Loucy (cell line): ENCODE measurements around the gene ARHGAP32.

Experiments
- H2AFZ ChIP-seq: fragments of 200-600 bp; sonication (generic); 2 replicates; pipeline ENCODE4 v1.6.0; 2016; ENCODE audit warnings: antibody characterized with exemption, mild to moderate bottlenecking, low read length, moderate library complexity
- H3F3A ChIP-seq: fragments of 200-600 bp; 2 replicates; pipeline ENCODE4 v1.6.0; 2016; ENCODE audit warnings: antibody characterized with exemption, low read depth, mild to moderate bottlenecking
- H3K27me3 ChIP-seq: fragments of 200-600 bp; sonication (generic); 2 replicates; pipeline ENCODE4 v1.6.1; 2014; ENCODE audit warnings: low read length, mild to moderate bottlenecking; ENCODE audit not compliant: insufficient read depth, poor library complexity, severe bottlenecking
- H3K36me3 ChIP-seq: fragments of 200-600 bp; sonication (generic); 2 replicates; pipeline ENCODE4 v1.6.1; 2016; ENCODE audit warnings: low read length; ENCODE audit not compliant: insufficient read depth
- H3K4me1 ChIP-seq: fragments of 200-600 bp; sonication (generic); 2 replicates; pipeline ENCODE4 v1.5.1; 2014; ENCODE audit warnings: low read length, mild to moderate bottlenecking; ENCODE audit not compliant: insufficient read depth, poor library complexity, severe bottlenecking
- H3K4me2 ChIP-seq: fragments of 200-600 bp; sonication (generic); 2 replicates; pipeline ENCODE4 v1.6.0; 2014; ENCODE audit warnings: antibody characterized with exemption, low read length, low read depth, mild to moderate bottlenecking; ENCODE audit not compliant: poor library complexity, severe bottlenecking
- H3K4me3 ChIP-seq: fragments of 200-600 bp; sonication (generic); 2 replicates; pipeline ENCODE4 v1.5.1; 2014; ENCODE audit warnings: low read length, mild to moderate bottlenecking, mixed read lengths; ENCODE audit not compliant: poor library complexity, severe bottlenecking
- H3K79me2 ChIP-seq: fragments of 200-600 bp; sonication (generic); 2 replicates; pipeline ENCODE4 v1.6.1; 2014; ENCODE audit warnings: low read length; ENCODE audit not compliant: insufficient read depth
- H3K9ac ChIP-seq: fragments of 200-600 bp; sonication (generic); 2 replicates; pipeline ENCODE4 v1.6.0; 2014; ENCODE audit warnings: mild to moderate bottlenecking, low read depth, low read length, moderate library complexity; ENCODE audit not compliant: poor library complexity, severe bottlenecking
- H3K9me2 ChIP-seq: fragments of 200-600 bp; sonication (generic); replicated peaks from 2 replicates; pipeline ENCODE4 v1.6.1; 2016; ENCODE audit warnings: low read depth, low read length, mixed read lengths
- H3K9me3 ChIP-seq: fragments of 200-600 bp; sonication (generic); 2 replicates; pipeline ENCODE4 v1.6.1; 2014; ENCODE audit warnings: mild to moderate bottlenecking, antibody characterized with exemption, low read length, low read depth; ENCODE audit not compliant: insufficient read depth
- H4K20me1 ChIP-seq: fragments of 200-600 bp; sonication (generic); 2 replicates; pipeline ENCODE4 v1.6.0; 2014; ENCODE audit warnings: antibody characterized with exemption, low read length, mild to moderate bottlenecking; ENCODE audit not compliant: insufficient read depth, poor library complexity, severe bottlenecking
- EZH2phosphoT487 ChIP-seq: fragments of 200-600 bp; IDR thresholded peaks from 2 replicates; pipeline ENCODE4 v1.6.1; 2018; ENCODE audit warnings: antibody characterized with exemption, mild to moderate bottlenecking, moderate library complexity, borderline replicate concordance
- TF ChIP-seq, protein P1 (sequence below): fragments of 200-600 bp; sonication (generic); conservative IDR thresholded peaks from 2 replicates; pipeline ENCODE4 v1.5.1; 2014; ENCODE audit warnings: mild to moderate bottlenecking, antibody characterized with exemption, low read length

ARHGAP32 gene

DNA sequence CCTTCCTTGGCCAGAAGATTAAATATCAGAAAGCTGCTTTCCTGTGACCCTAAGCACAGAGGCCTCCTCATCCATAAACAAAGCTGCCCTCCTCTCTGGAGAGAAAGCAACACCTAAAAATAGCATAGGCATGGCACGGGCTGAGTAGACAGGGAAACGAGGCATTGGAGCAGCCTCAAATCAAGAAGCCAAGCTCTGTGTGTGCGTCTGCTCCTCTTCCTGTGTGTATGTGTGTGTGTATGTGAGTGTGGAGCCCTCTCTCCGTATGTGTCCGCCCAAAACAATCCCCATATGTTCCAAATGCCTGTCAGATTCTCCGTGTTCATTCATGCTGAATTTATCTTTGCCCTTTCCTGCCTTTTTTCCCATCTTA, 277.0 kb downstream of the ARHGAP32 start:
- TF ChIP-seq EZH2phosphoT487 = no peak
- TF ChIP-seq, protein P1, sequence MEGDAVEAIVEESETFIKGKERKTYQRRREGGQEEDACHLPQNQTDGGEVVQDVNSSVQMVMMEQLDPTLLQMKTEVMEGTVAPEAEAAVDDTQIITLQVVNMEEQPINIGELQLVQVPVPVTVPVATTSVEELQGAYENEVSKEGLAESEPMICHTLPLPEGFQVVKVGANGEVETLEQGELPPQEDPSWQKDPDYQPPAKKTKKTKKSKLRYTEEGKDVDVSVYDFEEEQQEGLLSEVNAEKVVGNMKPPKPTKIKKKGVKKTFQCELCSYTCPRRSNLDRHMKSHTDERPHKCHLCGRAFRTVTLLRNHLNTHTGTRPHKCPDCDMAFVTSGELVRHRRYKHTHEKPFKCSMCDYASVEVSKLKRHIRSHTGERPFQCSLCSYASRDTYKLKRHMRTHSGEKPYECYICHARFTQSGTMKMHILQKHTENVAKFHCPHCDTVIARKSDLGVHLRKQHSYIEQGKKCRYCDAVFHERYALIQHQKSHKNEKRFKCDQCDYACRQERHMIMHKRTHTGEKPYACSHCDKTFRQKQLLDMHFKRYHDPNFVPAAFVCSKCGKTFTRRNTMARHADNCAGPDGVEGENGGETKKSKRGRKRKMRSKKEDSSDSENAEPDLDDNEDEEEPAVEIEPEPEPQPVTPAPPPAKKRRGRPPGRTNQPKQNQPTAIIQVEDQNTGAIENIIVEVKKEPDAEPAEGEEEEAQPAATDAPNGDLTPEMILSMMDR = no peak
- H3K9ac ChIP-seq = no peak overlapping the region
- H3K4me1 ChIP-seq = peaks cover 5% of the 10 kb centered on the region
- no peaks in the 10 kb centered on the region for H3F3A ChIP-seq
- no peaks in the 10 kb centered on the region for H3K9me3 ChIP-seq
- no peak overlapping the region for H2AFZ ChIP-seq
- H3K36me3 ChIP-seq = no peaks in the 10 kb centered on the region
- H4K20me1 ChIP-seq = no peaks in the 10 kb centered on the region
- no peak overlapping the region for H3K4me2 ChIP-seq
- no peaks in the 10 kb centered on the region for H3K9me2 ChIP-seq
- no peak overlapping the region for H3K4me3 ChIP-seq
- H3K79me2 ChIP-seq = no peaks in the 10 kb centered on the region
- H3K27me3 ChIP-seq = no peaks in the 10 kb centered on the region
